A549 (cell line): ENCODE results near the gene ATP6V1F. TPM values are rescaled to one million over a fixed set of nuclear protein-coding genes. Genes with fewer than 3 reads are reported as not detected.

ENCODE experiments used
- ATAC-seq, 2 experiments: fragments of 200-7000 bp in 1 of 2; fragments of >200 bp in 1 of 2; cut with Nextera tagmentation in 1 of 2; cut with Tn5 transposase in 1 of 2; 3 replicates each; pipeline versions ENCODE4 v1.8.0 to v1.9.1; 2018 to 2020; ENCODE audit warnings: mild to moderate bottlenecking in 1 of 2, moderate library complexity in 1 of 2
- CTCF ChIA-PET: fragments of 300-600 bp; sonication (Branson Sonifier 250); formaldehyde crosslinking; extraction: SDS; loops from one replicate; lab custom pipeline; 2021; ENCODE audit warnings: antibody characterized with exemption, inconsistent platforms; lab: Yijun Ruan, JAX
- POLR2A ChIA-PET: fragments of 350-600 bp; formaldehyde crosslinking; extraction: SDS; loops from one replicate; lab custom pipeline; 2021; ENCODE audit warnings: antibody characterized with exemption, inconsistent platforms; lab: Yijun Ruan, JAX
- DNase-seq, 2 experiments: peaks; one replicate each; pipeline versions ENCODE4 v3.0.0 to v3.0.0-alpha.2; 2011 to 2016; ENCODE audit warnings: low read depth in 1 of 2, low spot score in 1 of 2
- FAIRE-seq: peaks from 2 replicates; lab custom pipeline; 2011; peaks lifted over from hg19 to GRCh38; lab: Jason Lieb, UNC
- H3K27ac ChIP-seq, 2 experiments: fragments of >200 bp; sonication (Bioruptor Twin); formaldehyde crosslinking; 3 replicates each; pipeline ENCODE4 v1.5.1; 2016 to 2017
- H3K4me1 ChIP-seq: fragments of >200 bp; sonication (Bioruptor Twin); formaldehyde crosslinking; 3 replicates; pipeline ENCODE4 v1.6.1; 2016
- H3K4me2 ChIP-seq: fragments of >200 bp; sonication (Bioruptor Twin); formaldehyde crosslinking; 3 replicates; pipeline ENCODE4 v1.6.1; 2016
- H3K4me3 ChIP-seq: fragments of >200 bp; sonication (Bioruptor Twin); formaldehyde crosslinking; 3 replicates; pipeline ENCODE4 v1.5.1; 2016
- H3K9me3 ChIP-seq: fragments of >200 bp; sonication (Bioruptor Twin); formaldehyde crosslinking; 3 replicates; pipeline ENCODE4 v1.6.1; 2016
- BHLHE40 ChIP-seq: IDR thresholded peaks from 2 replicates; pipeline ENCODE4 v1.6.1; 2012; ENCODE audit warnings: low read depth, low read length, inconsistent platforms
- CBX2 ChIP-seq: fragments of 200-600 bp; sonication (generic); IDR thresholded peaks from 2 replicates; pipeline ENCODE4 v1.6.1; 2016; ENCODE audit warnings: low read depth, mild to moderate bottlenecking, borderline replicate concordance
- CEBPB ChIP-seq, 2 experiments: fragments of >200 bp in 1 of 2; sonication (Bioruptor Twin) in 1 of 2; formaldehyde crosslinking in 1 of 2; IDR thresholded peaks; 2 replicates each; pipeline ENCODE4 v1.6.1; 2012 to 2016
- EHMT2 ChIP-seq: fragments of 200-600 bp; sonication (generic); IDR thresholded peaks from 2 replicates; pipeline ENCODE4 v1.6.1; 2016; ENCODE audit warnings: antibody characterized with exemption, low read depth, mild to moderate bottlenecking, moderate library complexity
- JUN ChIP-seq, 2 experiments: fragments of >200 bp; sonication (Bioruptor Twin); formaldehyde crosslinking; IDR thresholded peaks; 2 replicates in 1 of 2; 3 replicates in 1 of 2; pipeline ENCODE4 v1.6.1; 2016 to 2017
- JUNB ChIP-seq: fragments of >200 bp; sonication (Bioruptor Twin); formaldehyde crosslinking; IDR thresholded peaks from 2 replicates; pipeline ENCODE4 v1.6.1; 2016
- KDM5A ChIP-seq: fragments of 200-600 bp; sonication (generic); IDR thresholded peaks from 2 replicates; pipeline ENCODE4 v1.6.1; 2016; ENCODE audit warnings: antibody characterized with exemption, mild to moderate bottlenecking
- NFE2L2 ChIP-seq: fragments of 150-350 bp; conservative IDR thresholded peaks from 2 replicates; pipeline ENCODE4 v1.6.1; 2014; ENCODE audit warnings: low read length
- RARB ChIP-seq: fragments of 250-450 bp; sonication (Bioruptor Pico); IDR thresholded peaks from 2 replicates; pipeline ENCODE4 v1.8.0; 2021; ENCODE audit warnings: mild to moderate bottlenecking, moderate library complexity
- REST ChIP-seq: fragments of 200-600 bp; sonication (generic); IDR thresholded peaks from 2 replicates; pipeline ENCODE4 v1.6.1; 2016; ENCODE audit warnings: antibody characterized with exemption, mild to moderate bottlenecking, moderate library complexity
- RNF2 ChIP-seq: fragments of 200-600 bp; sonication (generic); IDR thresholded peaks from 2 replicates; pipeline ENCODE4 v1.6.1; 2016; ENCODE audit warnings: low read depth, mild to moderate bottlenecking, antibody characterized with exemption, moderate library complexity, borderline replicate concordance
- SMC3 ChIP-seq: fragments of >200 bp; sonication (Bioruptor Twin); formaldehyde crosslinking; IDR thresholded peaks from 3 replicates; pipeline ENCODE4 v1.6.1; 2018; ENCODE audit warnings: inconsistent platforms
- ZNF302 ChIP-seq: fragments of 250-450 bp; sonication (Bioruptor Pico); IDR thresholded peaks from 2 replicates; pipeline ENCODE4 v1.9.0; 2021; ENCODE audit warnings: inconsistent platforms, mild to moderate bottlenecking, moderate library complexity
- WGBS: methylation state at CpG from one replicate; pipeline ENCODE4 v1.1.6; 2017; ENCODE audit errors: missing lambda C conversion rate; 5-methylcytosine and 5-hydroxymethylcytosine counted together
- polyA plus RNA-seq, 4 experiments: library from polyadenylated mRNA; depleted of rRNA in 3 of 4; stranded (reverse); fragments of >200 nt; fragmentation: RNase III in 1 of 4; extraction: RNeasy Plus Mini Kit Qiagen cat#74134 plus additional on column Dnase treatment in 1 of 4; gene quantifications; 2 replicates in 3 of 4; 3 replicates in 1 of 4; pipeline ENCODE4 v1.2.3, GENCODE V29; 2011 to 2017
- TF ChIP-seq, protein P1 (sequence below): IDR thresholded peaks from 2 replicates; pipeline ENCODE4 v1.6.1; 2012
- TF ChIP-seq, protein P2 (sequence below): fragments of >200 bp; sonication (Bioruptor Twin); formaldehyde crosslinking; IDR thresholded peaks from 3 replicates; pipeline ENCODE4 v1.6.1; 2016

The ATP6V1F gene
- polyA plus RNA-seq, 2 of the 4 experiments (the other 2 are of a cell fraction) = 155 to 229 TPM

- FAIRE-seq (no peak), DNase-seq (no peak), ATAC-seq (no peak)
- ChIA-PET CTCF (interaction anchor here (0.6 to 4.6 kb wide), 3 partner anchors 26 to 248 kb away, joined by 3 to 27 read pairs (median 3); no protein-coding TSS in a partner anchor), POLR2A (no interaction called here)
- no peak overlapping the region for H3K27ac ChIP-seq
- no peaks in the 10 kb centered on the region for H3K9me3 ChIP-seq
- no peak for TF ChIP-seq KDM5A
- TF ChIP-seq CEBPB (IDR thresholded peaks at IDR 0.05) = no peak
- no peak for TF ChIP-seq JUNB
- TF ChIP-seq REST = no peak
- no peak for TF ChIP-seq RARB (CRISPR knock-in tag)
- TF ChIP-seq ZNF302 (CRISPR knock-in tag) = no peak
- no peak for TF ChIP-seq RNF2
- no peak for TF ChIP-seq BHLHE40
- TF ChIP-seq SMC3 = no peak
- TF ChIP-seq EHMT2 = no peak
- no peak for TF ChIP-seq JUN (IDR thresholded peaks at IDR 0.05)
- TF ChIP-seq, protein P1, sequence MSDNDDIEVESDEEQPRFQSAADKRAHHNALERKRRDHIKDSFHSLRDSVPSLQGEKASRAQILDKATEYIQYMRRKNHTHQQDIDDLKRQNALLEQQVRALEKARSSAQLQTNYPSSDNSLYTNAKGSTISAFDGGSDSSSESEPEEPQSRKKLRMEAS = no peak
- TF ChIP-seq, protein P2, sequence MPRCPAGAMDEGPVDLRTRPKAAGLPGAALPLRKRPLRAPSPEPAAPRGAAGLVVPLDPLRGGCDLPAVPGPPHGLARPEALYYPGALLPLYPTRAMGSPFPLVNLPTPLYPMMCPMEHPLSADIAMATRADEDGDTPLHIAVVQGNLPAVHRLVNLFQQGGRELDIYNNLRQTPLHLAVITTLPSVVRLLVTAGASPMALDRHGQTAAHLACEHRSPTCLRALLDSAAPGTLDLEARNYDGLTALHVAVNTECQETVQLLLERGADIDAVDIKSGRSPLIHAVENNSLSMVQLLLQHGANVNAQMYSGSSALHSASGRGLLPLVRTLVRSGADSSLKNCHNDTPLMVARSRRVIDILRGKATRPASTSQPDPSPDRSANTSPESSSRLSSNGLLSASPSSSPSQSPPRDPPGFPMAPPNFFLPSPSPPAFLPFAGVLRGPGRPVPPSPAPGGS = no peak
- TF ChIP-seq NFE2L2 = no peak
- no peak overlapping the region for H3K4me2 ChIP-seq
- H3K4me3 ChIP-seq = no peak overlapping the region
- 58% methylated on average over 5 of the region's 6 CpGs for WGBS
- H3K4me1 ChIP-seq = peaks cover 5% of the 10 kb centered on the region; the same call in 1 of the 3 replicates
These were observed 46.3 kb downstream of the ATP6V1F start for GRCh38 chr7:128908750-128909624.

GRCh38 chr7:128909625-128910568, 47.2 kb downstream of the ATP6V1F start:
- Histone ChIP-seq H3K27ac (no peak overlapping the region), H3K4me2 (peak overlapping the region; percentile 38; the same call in 2 of the 3 replicates), H3K4me3 (no peak overlapping the region), H3K9me3 (no peaks in the 10 kb centered on the region), H3K4me1 (no peaks in the 10 kb centered on the region)
- no peak for FAIRE-seq
- TF ChIP-seq RARB (CRISPR knock-in tag) = no peak
- ATAC-seq = peak in 1 of 2 experiments; percentile 40; a peak in 3 of 6 replicates
- ChIA-PET POLR2A (no interaction called here), CTCF (interaction anchor here (0.6 to 4.6 kb wide), 3 partner anchors 26 to 182 kb away, joined by 3 to 27 read pairs (median 3); no protein-coding TSS in a partner anchor)
- DNase-seq = no peak
- WGBS = 55% methylated on average over 31 of the region's 42 CpGs

GRCh38 chr7:128910569-128910945, 47.9 kb downstream of the ATP6V1F start, which contains the start of gene KCP:
KCP (minus strand) TSS chr7:128910709; CDS start chr7:128910676, 33 bp downstream.
- Histone ChIP-seq H3K4me3 (no peak within 1 kb of the TSS), H3K9me3 (no peaks in the 10 kb centered on the region), H3K4me2 (peak within 1 kb of the TSS; percentile 38; the same call in 2 of the 3 replicates), H3K27ac (no peak within 1 kb of the TSS), H3K4me1 (no peaks in the 10 kb centered on the region)
- ATAC-seq = no peak
- FAIRE-seq = no peak
- ChIA-PET POLR2A (no interaction called here), CTCF (interaction anchor here (4.6 kb wide), 1 partner anchor 181 kb away, joined by 27 read pairs; no protein-coding TSS in a partner anchor)
- 91% methylated on average over 24 of the region's 34 CpGs for WGBS
- no peak for TF ChIP-seq SMC3
- no peak for TF ChIP-seq CBX2
- DNase-seq = no peak
